CD4-positive, alpha-beta T cell treated with Interleukin-4 for 4 hours (primary cell): ENCODE measurements around the gene TBX1.
A peak's percentile ranks its signal among the peaks of the same experiment; 100 is the strongest.
"Not testable (repeated sequence)": the region's sequence is repeated elsewhere in the genome, so short reads cannot be mapped to it uniquely, and the experiment has no call there.

Source experiments
- DNase-seq: peaks from one replicate; pipeline ENCODE4 v3.0.0-alpha.2; 2020

Gene TBX1

DNA sequence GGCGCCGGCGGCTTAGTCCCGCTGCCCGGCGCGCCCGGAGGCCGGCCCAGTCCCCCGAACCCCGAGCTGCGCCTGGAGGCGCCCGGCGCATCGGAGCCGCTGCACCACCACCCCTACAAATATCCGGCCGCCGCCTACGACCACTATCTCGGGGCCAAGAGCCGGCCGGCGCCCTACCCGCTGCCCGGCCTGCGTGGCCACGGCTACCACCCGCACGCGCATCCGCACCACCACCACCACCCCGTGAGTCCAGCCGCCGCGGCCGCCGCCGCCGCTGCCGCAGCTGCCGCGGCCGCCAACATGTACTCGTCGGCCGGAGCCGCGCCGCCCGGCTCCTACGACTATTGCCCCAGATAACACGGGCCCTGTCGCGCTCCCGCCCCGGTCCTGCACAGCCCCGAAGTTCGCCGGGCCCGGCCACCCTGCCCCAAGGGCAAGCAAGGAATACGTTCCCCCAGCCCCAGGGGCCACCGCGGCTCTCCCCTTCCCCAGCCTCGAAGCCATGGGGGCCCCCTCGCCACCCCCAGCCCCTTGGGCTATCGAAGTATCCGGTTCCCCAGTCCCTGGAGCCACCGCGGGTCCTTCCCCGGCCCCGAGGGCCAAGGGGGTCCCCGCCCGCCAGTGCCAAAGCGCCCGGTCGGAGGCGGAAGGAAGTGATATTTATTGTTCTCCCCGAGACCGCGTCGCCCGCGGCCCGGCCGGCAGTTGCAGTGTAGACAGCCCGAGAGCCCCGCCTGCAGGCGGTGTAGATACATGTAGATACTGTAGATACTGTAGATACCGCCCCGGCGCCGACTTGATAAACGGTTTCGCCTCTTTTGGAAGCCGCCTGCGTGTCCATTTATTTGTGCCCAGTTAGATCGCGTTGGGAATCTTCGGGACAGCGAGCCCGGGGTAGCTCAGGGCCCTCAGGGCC, 6.2 kb downstream of the TBX1 start:
- peak; percentile 22 for DNase-seq

DNA sequence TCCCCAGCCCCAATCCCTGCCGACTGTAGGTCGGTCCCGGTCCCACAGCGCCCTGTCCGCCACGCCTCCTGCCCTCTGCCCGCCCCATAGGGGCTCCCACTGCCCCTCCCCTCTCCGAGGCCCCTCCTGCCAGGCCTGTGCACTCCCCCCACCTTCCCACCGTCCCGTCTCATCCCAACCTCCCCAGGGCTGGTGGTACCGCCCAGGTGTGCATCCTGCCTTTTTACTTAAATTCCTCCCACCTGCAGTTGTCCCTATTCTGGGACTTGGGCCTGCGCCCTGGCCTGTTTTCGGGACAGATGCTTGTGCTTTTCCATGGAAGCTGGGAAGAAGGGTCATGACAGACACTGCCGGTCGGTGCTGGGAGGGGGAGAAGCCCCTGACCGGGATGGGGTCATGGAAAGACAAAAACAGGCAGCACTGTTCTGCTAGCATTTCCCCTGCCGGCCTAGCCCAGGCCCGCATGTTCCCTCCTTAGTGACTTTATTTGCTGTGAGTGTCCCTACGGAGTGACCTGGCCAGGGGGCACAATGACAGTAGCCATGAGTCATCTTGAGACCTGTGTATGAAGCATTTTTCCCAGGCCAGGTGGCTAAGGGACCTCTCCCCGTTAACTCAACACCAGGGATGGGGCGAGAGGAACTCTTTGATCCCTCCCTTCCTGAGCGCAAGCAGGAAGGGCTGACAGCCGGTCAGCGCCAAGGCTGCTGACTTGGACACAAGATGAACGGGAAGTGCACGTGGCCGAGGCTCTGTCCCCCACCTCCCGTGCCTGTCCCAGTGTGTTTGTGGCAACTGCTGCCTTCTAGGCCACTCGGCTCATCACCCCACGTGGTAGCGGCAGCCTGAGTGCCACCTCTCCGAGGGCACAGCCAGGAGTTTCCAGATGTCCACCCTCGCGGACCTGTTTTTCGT, 7.1 kb downstream of the TBX1 start:
- no peak for DNase-seq

DNA sequence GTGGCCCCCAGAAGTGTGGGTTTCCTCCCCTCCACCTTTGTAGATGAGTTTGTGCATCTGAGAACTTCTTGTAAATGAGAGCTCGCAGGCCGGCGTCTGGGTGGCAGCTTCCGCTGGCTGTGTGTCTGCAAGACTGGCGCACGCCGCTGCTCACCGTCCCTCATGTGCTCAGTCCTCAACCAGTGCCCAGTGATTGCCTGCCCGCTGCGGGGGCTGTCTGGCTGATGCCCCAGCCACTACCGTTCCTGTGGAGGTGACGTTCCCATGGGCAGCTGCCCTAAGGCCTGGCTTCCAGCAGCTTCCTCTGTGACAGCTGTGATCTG, 8.8 kb downstream of the TBX1 start:
- DNase-seq, result no peak

DNA sequence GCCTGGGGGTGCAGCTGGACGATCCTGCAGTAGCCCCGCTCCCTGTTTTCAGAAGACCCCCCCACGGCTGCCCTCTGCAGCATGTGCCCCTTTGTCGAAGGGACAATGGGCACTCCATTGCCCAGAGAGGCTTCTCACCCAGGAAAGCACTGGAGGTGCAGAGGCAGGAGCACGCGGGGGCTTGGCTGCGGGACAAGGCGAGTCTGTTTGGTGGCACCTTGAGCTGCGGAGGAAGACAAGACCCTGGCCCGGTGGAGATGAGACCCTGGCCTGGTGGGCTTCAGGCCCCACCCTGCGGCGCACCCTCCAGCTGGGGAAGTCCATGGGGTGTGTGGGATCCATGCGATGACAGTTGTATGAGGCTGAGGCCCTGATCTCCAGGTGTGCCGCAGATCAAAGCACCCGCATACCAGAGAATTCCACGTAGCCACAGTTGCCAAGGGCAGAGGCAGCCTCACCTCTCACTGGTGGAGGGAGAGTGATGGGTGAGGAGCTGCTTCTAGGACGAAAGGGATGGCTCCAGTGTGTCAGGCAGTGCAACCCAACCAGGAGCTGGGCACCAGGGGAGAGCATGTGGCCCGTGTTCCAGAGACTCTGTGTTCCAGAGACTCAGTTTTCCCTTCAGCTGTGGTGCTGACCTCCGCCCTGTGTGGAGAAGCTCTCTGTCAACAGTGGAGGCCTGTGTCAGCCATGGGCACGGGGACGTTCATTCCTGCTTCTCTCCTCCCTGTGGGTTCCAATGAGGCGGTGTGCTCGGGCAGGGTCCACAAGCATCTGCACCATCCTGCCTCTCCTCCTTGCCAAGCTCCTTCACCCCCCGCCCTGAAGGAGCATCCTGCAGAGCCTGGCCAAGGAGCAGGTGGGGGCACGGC, 10.0 kb downstream of the TBX1 start:
- no peak for DNase-seq

DNA sequence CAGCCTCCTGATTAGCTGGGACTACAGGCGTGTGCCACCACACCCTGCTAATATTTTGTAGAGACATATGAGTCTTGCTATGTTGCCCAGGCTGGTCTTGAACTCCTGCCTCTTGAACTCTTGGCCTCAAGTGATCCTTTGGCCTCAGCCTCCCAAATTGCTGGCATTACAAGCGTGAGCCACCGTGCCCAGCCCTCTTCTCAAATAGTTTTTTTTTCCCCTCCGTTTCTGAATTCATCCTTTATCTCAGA, 11.8 kb downstream of the TBX1 start:
- DNase-seq, result no peak

DNA sequence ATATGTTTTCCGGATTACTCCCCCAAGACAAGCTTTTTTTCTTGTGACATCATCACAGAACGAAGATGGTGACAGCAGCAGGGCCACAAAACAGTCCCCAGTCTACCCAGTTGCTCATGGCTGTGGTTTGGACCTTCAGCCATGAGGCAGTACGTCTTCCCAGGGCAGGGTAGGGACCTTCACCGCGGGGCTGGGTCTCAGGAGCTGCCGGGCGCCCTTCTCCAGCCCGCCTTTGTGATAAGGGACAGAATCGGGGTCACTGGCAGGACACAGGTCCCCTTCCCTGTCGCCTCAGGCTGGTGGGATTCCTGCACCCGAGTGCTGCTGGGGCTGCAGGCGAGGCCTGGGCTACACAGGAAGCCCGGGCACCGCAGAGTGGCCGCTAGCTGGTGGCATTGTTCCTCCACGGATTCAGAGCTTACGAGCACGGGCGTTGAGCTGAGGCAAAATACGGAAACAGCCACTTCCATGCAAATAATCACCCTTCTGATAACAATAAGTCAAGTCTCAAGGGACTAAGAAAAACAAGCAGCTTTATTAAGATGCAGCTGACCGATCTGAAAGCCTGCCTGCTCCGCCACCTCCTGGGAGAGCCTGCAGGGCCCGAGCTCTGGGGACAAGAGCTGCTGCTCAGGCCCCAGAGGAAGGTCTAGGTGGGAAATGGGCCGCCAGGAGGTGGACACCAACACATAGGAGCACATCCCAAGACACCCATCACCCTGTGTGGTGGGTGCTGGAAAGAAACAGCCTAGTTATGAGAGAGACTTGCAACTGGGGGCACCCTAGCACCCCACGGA, 12.3 kb downstream of the TBX1 start:
- DNase-seq, result no peak

- no peak for DNase-seq
Observed at GRCh38 chr22:19773470-19774040, 13.0 kb downstream of the TBX1 start.

DNA sequence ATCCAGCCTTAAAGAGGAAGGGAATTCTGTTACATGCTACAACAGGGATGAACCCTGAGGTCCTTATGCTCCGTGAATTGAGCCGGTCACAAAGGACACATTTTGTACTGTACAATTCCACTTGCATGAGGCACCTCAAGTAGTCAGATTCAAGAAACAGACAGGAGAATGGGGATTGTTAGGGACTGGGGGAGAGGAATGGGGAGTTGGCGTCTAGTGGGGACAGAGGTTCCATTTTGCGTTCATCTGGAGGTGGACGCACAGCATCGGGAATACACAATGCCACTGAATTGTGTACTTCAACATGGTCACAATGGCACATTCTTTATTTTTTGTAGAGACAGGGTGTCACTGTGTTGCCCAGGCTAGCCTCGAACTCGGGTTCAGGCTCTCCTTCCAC, 14.1 kb downstream of the TBX1 start:
- no peak for DNase-seq

- no peak for DNase-seq
Observed at GRCh38 chr22:19775496-19776325, 15.1 kb downstream of the TBX1 start.

GRCh38 chr22:19776433-19777031, 16.0 kb downstream of the TBX1 start:
- DNase-seq, result no peak

GRCh38 chr22:19777192-19777591, 16.6 kb downstream of the TBX1 start:
- not testable (repeated sequence) for DNase-seq

DNA sequence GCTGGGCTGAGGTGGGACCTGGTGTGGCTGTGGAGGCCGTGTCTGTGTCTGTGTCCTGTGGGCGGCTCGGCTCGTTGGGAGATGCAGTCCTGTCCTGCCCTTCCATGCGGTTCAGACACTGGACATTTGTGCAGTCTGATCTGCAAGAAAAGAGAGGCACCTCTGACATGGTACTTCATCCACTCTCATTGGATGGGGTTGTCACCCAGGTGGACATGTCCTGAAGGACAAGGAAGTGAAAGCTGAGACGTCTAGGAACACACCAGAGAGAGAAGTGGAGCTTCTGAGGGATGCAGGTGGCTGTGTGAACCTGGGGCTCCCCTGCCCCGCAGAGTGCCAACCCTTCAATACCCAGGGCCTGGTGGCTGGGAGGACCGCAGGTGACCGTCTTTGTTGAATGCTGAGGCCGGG, 18.4 kb downstream of the TBX1 start:
- DNase-seq, result no peak

DNA sequence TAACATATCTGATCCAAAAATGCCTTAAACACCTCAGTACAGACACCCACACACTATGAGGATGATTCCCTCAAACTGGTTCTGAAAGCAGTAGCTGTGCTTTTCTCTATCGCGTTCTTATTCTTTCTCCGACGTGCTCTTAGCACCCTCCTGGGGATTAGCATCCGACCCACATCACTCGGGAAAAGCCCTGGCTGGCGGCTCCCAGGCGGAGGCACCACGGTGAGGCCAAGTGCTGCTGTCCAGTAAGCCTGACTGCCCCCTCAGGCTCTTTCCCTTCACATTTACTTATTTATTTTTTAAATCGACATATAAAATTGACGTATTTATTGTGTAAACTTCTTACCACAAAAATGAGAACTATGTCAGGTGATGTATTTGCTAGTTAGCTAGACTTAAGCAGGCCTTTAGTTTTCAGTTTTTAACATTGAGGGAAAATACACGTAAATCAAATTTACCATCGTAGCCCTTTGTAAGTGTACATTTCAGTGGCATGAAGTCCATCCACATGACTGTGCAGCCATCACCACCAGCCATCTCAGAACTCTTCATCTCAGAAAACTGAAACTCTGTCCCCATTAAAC, 19.2 kb downstream of the TBX1 start:
- no peak for DNase-seq

DNA sequence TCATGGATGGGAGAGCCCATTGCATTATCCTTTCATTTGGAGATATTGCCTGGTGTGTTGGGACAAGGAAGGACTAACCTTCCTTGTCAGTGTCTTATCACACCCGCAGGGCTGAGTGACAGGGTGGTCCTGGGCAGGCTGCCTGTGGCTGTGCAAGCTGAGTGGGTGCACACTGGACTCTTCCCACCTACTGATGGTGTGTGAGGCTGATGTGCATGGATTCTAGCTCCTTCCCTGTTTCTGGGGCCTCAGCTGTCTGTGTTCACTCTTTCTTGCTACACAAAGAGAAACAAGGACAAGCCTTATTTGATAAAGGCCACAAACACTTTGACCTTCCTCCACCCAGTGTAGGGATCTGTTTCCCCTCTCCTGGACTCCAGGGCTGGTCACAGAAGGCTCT, 22.0 kb downstream of the TBX1 start:
- no peak for DNase-seq

- no peak for DNase-seq
Observed at GRCh38 chr22:19783586-19784383, 23.2 kb downstream of the TBX1 start.

- DNase-seq, result no peak
Observed at GRCh38 chr22:19784384-19785175, 24.0 kb downstream of the TBX1 start.

DNA sequence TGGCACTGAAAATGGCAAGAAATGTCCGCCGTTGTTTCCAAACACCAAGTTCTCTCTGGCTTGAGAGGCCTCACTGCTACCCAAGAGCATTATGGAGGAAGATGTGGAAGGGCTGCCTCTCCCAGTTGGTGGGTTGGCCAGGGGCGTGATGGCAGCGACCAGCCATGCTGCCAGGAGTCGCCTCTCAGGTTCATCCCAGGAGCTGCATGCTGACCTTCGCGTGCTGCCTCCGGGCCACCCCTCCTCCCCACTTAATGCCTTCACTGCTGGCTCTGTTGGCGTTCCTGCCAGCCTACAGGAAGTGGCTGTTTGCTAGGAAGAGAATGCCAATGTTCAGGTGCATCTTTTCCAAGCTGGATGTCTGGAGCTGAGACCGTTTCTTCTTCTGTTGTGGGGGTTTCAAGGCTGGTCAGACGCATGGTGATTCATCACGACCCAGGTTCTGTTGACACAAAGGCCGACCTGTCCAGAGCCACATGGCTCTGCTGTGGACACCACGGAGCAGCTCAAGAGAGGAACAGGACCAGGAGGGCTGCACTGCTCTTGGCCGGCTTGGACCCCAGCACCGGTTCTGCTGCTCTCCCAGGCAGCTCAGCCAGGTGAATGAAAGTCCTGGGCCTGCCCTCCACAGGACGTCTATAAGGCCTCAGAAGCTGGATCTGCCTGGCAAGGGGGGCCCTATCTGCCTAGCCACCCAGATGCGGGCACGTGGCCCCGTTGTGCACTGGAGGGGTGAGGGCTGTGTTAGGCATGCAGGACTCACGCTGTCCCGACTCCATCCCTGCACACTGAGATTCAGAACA, 25.1 kb downstream of the TBX1 start:
- no peak for DNase-seq

DNA sequence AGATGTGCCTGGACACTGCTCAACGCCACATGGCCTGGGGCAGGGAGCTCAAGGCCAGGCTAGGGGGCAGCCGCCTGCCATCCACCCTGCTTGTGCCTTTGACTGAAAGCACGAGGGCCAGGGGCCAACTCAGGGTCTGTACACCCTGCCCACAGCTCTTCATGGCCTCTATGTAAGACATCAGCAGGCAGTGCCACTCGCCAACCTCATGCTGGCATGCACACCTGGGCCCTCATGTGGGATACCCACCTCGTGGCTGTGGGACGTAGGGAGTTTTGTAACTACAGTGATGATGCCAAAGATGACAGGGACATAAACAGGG, 25.6 kb downstream of the TBX1 start:
- no peak for DNase-seq
